ENCODE measurements around the gene TEAD1.

- TF ChIP-seq BRCA1 (IDR thresholded peaks at IDR 0.05) (no peak), BRCA1 (CRISPR knock-in tag; IDR thresholded peaks at IDR 0.05) (no peak), NR4A1 (CRISPR knock-in tag; IDR thresholded peaks at IDR 0.05) (no peak), NR4A1 (tag; IDR thresholded peaks at IDR 0.05) (no peak), SMARCC2 (IDR thresholded peaks at IDR 0.05; ENCODE audit: low read depth) (no peak), RAD21 (CRISPR knock-in tag; conservative IDR thresholded peaks at IDR 0.05 in 1 of 2, IDR thresholded peaks at IDR 0.05 in 1 of 2) (no peak), CTCF (IDR thresholded peaks at IDR 0.05 in 2 of 3, conservative IDR thresholded peaks at IDR 0.05 in 1 of 3; ENCODE audit: insufficient read depth in 2 of 3, low read depth in 1 of 3, low read length in 3 of 3) (no peak), STAT6 (CRISPR knock-in tag; IDR thresholded peaks at IDR 0.05) (no peak), YY1 (IDR thresholded peaks at IDR 0.05; ENCODE audit: borderline replicate concordance in 1 of 3, control insufficient read depth in 1 of 3, extremely low read depth in 1 of 3, insufficient read depth in 3 of 3, insufficient read length in 1 of 3, insufficient replicate concordance in 2 of 3, low read depth in 1 of 3, low read length in 2 of 3) (no peak), TFAM (CRISPR knock-in tag; conservative IDR thresholded peaks at IDR 0.05) (no peak), ZBTB7A (IDR thresholded peaks at IDR 0.05; ENCODE audit: borderline replicate concordance, control insufficient read depth, low read depth, low read length) (no peak), ELF1 (tag; IDR thresholded peaks at IDR 0.05) (no peak), EZH2 (IDR thresholded peaks at IDR 0.05; ENCODE audit: borderline replicate concordance, low read depth, low read length) (no peak)
Measured at GRCh38 chr11:12673601-12673923, 659 bp upstream of the TEAD1 start.
